Endothelial cell of umbilical vein (primary cell): ENCODE data around the gene C15orf39. TPM values are rescaled to one million over a fixed set of nuclear protein-coding genes. Genes with fewer than 3 reads are reported as not detected.

Source experiments
- BruUV-seq: library from RNA; stranded (reverse); fragments of 400-500 nt; replicated peaks from 2 replicates; lab custom pipeline; 2021; lab: Mats Ljungman, UMichigan
- CTCF ChIA-PET: fragments of 300-600, 350-600 bp; sonication (Branson Sonifier 250); formaldehyde crosslinking; loops from one replicate; lab custom pipeline; 2021; ENCODE audit warnings: antibody characterized with exemption, inconsistent platforms; lab: Charles Lee
- POLR2A ChIA-PET: fragments of 300-600, 350-600 bp; sonication (Branson Sonifier 250); formaldehyde crosslinking; loops from one replicate; lab custom pipeline; 2021; ENCODE audit warnings: antibody characterized with exemption, inconsistent platforms; lab: Charles Lee
- DNase-seq: peaks from one replicate; pipeline ENCODE4 v3.0.0-alpha.2; 2011; ENCODE audit warnings: low read depth, low spot score
- FAIRE-seq: peaks from 2 replicates; lab custom pipeline; 2011; peaks lifted over from hg19 to GRCh38; lab: Jason Lieb, UNC
- H2AFZ ChIP-seq: 2 replicates; pipeline ENCODE4 v1.6.0; 2012; ENCODE audit warnings: low read depth, low read length, control low read depth, inconsistent platforms
- H3K27ac ChIP-seq: 2 replicates; pipeline ENCODE4 v1.5.1; 2011; ENCODE audit warnings: low read depth, mild to moderate bottlenecking, control low read depth, low read length, moderate library complexity; ENCODE audit not compliant: insufficient read depth
- H3K27me3 ChIP-seq, 2 experiments: 2 replicates each; pipeline versions ENCODE4 v1.6.0 to v1.6.1; 2011; ENCODE audit warnings: low read length in 2 of 2, mixed read lengths in 1 of 2; ENCODE audit not compliant: control insufficient read depth in 2 of 2, insufficient read depth in 2 of 2
- H3K36me3 ChIP-seq, 2 experiments: 2 replicates in 1 of 2; 3 replicates in 1 of 2; pipeline ENCODE4 v1.5.1; 2011; ENCODE audit warnings: low read length in 2 of 2, mild to moderate bottlenecking in 1 of 2, moderate library complexity in 1 of 2; ENCODE audit not compliant: control insufficient read depth in 2 of 2, insufficient read depth in 2 of 2; ENCODE audit errors: extremely low read depth in 1 of 2
- H3K4me1 ChIP-seq: 3 replicates; pipeline ENCODE4 v1.5.1; 2011; ENCODE audit warnings: mild to moderate bottlenecking, low read length; ENCODE audit not compliant: control insufficient read depth, insufficient read depth; ENCODE audit errors: extremely low read depth
- H3K4me2 ChIP-seq: 2 replicates; pipeline ENCODE4 v1.6.1; 2011; ENCODE audit warnings: low read length, control low read depth, mixed read lengths; ENCODE audit not compliant: insufficient read depth
- H3K4me3 ChIP-seq, 3 experiments: fragments of 200-600 bp in 1 of 3; sonication (generic), shearing (Covaris generic) in 1 of 3; replicated peaks in 1 of 3; 2 replicates each; pipeline ENCODE4 v1.5.1; 2011 to 2016; ENCODE audit warnings: control low read depth in 3 of 3, low read length in 3 of 3, mild to moderate bottlenecking in 2 of 3, inconsistent platforms in 1 of 3, low read depth in 1 of 3, moderate library complexity in 1 of 3; ENCODE audit not compliant: insufficient read depth in 1 of 3
- H3K79me2 ChIP-seq: 2 replicates; pipeline ENCODE4 v1.6.0; 2012; ENCODE audit warnings: low read length, inconsistent platforms; ENCODE audit not compliant: control insufficient read depth, insufficient read depth
- H3K9ac ChIP-seq: replicated peaks from 2 replicates; pipeline ENCODE3; 2011; ENCODE audit warnings: low read length, control low read depth; ENCODE audit not compliant: insufficient read depth; ENCODE audit errors: extremely low read depth
- H3K9me1 ChIP-seq: replicated peaks from 3 replicates; pipeline ENCODE4 v1.6.0; 2011; ENCODE audit warnings: mild to moderate bottlenecking, low read length; ENCODE audit not compliant: control insufficient read depth, insufficient read depth; ENCODE audit errors: extremely low read depth
- H3K9me3 ChIP-seq: replicated peaks from 2 replicates; pipeline ENCODE4 v1.5.1; 2012; ENCODE audit warnings: low read length, inconsistent platforms; ENCODE audit not compliant: control insufficient read depth, insufficient read depth
- H4K20me1 ChIP-seq: replicated peaks from 2 replicates; pipeline ENCODE3; 2011; ENCODE audit warnings: mild to moderate bottlenecking, low read length; ENCODE audit not compliant: control insufficient read depth, insufficient read depth; ENCODE audit errors: extremely low read depth
- CTCF ChIP-seq, 2 donors: IDR thresholded peaks; 1 replicate in 1 of 2; 2 replicates in 1 of 2; pipeline ENCODE4 v1.5.1; 2011; ENCODE audit warnings: low read length in 2 of 2, mild to moderate bottlenecking in 2 of 2, moderate library complexity in 2 of 2, control low read depth in 1 of 2, inconsistent platforms in 1 of 2, low read depth in 1 of 2; ENCODE audit not compliant: insufficient read depth in 1 of 2; ENCODE audit errors: extremely low read depth in 1 of 2
- EZH2 ChIP-seq: IDR thresholded peaks from 2 replicates; pipeline ENCODE4 v1.6.1; 2012; ENCODE audit warnings: borderline replicate concordance, low read depth, mild to moderate bottlenecking, moderate library complexity, low read length, inconsistent platforms; ENCODE audit not compliant: severe bottlenecking
- FOS ChIP-seq: IDR thresholded peaks from 2 replicates; pipeline ENCODE4 v1.6.1; 2011; ENCODE audit warnings: mild to moderate bottlenecking, low read length, moderate library complexity, borderline replicate concordance; ENCODE audit not compliant: insufficient read depth
- GATA2 ChIP-seq: IDR thresholded peaks from 2 replicates; pipeline ENCODE4 v1.7.0; 2011; ENCODE audit warnings: low read depth, mild to moderate bottlenecking, moderate library complexity, mixed read lengths, low read length; ENCODE audit not compliant: insufficient read length, insufficient read depth
- JUN ChIP-seq: IDR thresholded peaks from 2 replicates; pipeline ENCODE4 v1.6.1; 2011; ENCODE audit warnings: borderline replicate concordance, low read depth; ENCODE audit not compliant: insufficient read length, insufficient read depth
- MYC ChIP-seq: IDR thresholded peaks from one replicate; pipeline ENCODE4 v1.6.1; 2011; ENCODE audit warnings: mild to moderate bottlenecking, low read depth, low read length
- POLR2A ChIP-seq: IDR thresholded peaks from 2 replicates; pipeline ENCODE4 v1.6.1; 2012; ENCODE audit warnings: low read depth, mild to moderate bottlenecking, control low read depth, low read length
- POLR2AphosphoS5 ChIP-seq: IDR thresholded peaks from 2 replicates; pipeline ENCODE4 v1.6.1; 2012; ENCODE audit warnings: low read depth, mild to moderate bottlenecking, control low read depth, low read length, moderate library complexity; ENCODE audit not compliant: insufficient read depth
- dilution Hi-C: fragments of 300-500 bp; cut with MboI; formaldehyde crosslinking; loops from one replicate; pipeline ENCODE4 v1.15.0; 2019; ENCODE audit warnings: low sequenced_read_pairs; ENCODE audit not compliant: extremely low pct_ligation_motif_present
- intact Hi-C: fragments of 100-400 bp; cut with micrococcal nuclease; formaldehyde crosslinking; loops from one replicate; pipeline ENCODE4 v1.10.0; 2022
- polyA plus RNA-seq, 4 experiments: library from polyadenylated mRNA; depleted of rRNA in 3 of 4; stranded (reverse) in 3 of 4; unstranded in 1 of 4; fragments of >200 nt; gene quantifications; 2 replicates each; pipeline versions ENCODE4 v1.2.1 to v1.2.3, GENCODE V29; 2011 to 2012; ENCODE audit warnings: missing spikeins in 1 of 4
- total RNA-seq: library from RNA; stranded (reverse); gene quantifications from 2 replicates; pipeline ENCODE4 v1.2.3, GENCODE V29; 2021
- TF ChIP-seq, protein P1 (sequence below): IDR thresholded peaks from 2 replicates; pipeline ENCODE4 v1.6.1; 2011; ENCODE audit not compliant: insufficient read depth, insufficient read length

The C15orf39 gene
- total and polyA plus RNA-seq, 2 donors (not counting 3 experiments of a cell fraction or from before 2014, with no cell fraction given), result 14.8 to 36.1 TPM

- H3K27ac ChIP-seq, result no peak overlapping the region
- CTCF ChIA-PET, result interaction anchor here (1.5 kb wide), 1 partner anchor 20 kb away, joined by 3 read pairs; no protein-coding TSS in a partner anchor
- H3K4me3 ChIP-seq, result no peak overlapping the region
- no peak overlapping the region for H3K4me2 ChIP-seq
- DNase-seq (no peak), FAIRE-seq (no peak)
- BruUV-seq, result no TSS peak
- no peaks in the 10 kb centered on the region for H3K79me2 ChIP-seq
- intact Hi-C loops (no loop called here), dilution Hi-C loops (no loop called here)
- H3K27me3 ChIP-seq, result no peaks in the 10 kb centered on the region
- H3K4me1 ChIP-seq, result peaks cover 1% of the 10 kb centered on the region
- H3K9me3 ChIP-seq, result no peaks in the 10 kb centered on the region
- no peak overlapping the region for H3K9ac ChIP-seq
- no peaks in the 10 kb centered on the region for H4K20me1 ChIP-seq
- TF ChIP-seq CTCF (IDR thresholded peaks at IDR 0.05; ENCODE audit: extremely low read depth in 1 of 2, insufficient read depth in 1 of 2, low read depth in 1 of 2, low read length in 2 of 2), result no peak
- TF ChIP-seq, protein P1, sequence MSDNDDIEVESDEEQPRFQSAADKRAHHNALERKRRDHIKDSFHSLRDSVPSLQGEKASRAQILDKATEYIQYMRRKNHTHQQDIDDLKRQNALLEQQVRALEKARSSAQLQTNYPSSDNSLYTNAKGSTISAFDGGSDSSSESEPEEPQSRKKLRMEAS, result no peak
- TF ChIP-seq POLR2A, result no peak
- TF ChIP-seq EZH2, result no peak
- no peak for TF ChIP-seq JUN
- no peak for TF ChIP-seq POLR2AphosphoS5
- no peak for TF ChIP-seq GATA2
- TF ChIP-seq MYC, result no peak
- no peak for TF ChIP-seq FOS
- H2AFZ ChIP-seq, result no peak overlapping the region
- no peaks in the 10 kb centered on the region for H3K36me3 ChIP-seq
- no peaks in the 10 kb centered on the region for H3K9me1 ChIP-seq
- POLR2A ChIA-PET, result no interaction called here
Measured at GRCh38 chr15:75195766-75196241, 5.9 kb upstream of the C15orf39 start.
